Measurements from ENCODE around the gene ALPK1. TPM values are rescaled to one million over a fixed set of nuclear protein-coding genes. Genes with fewer than 3 reads are reported as not detected.

The ALPK1 gene
- total and polyA plus RNA-seq, 2 of the 4 experiments (the other 2 are of a cell fraction) = 3.3 to 7.9 TPM

- no peak overlapping the region for H4K8ac ChIP-seq (ENCODE audit: low read depth in 2 of 2, low read length in 2 of 2)
- H2BK120ac ChIP-seq (ENCODE audit: low read depth, low read length) = no peak overlapping the region
- dilution Hi-C loops (cut with HindIII; ENCODE audit: low sequenced_read_pairs, unreplicated experiment) (no loop called here), intact Hi-C loops (cut with micrococcal nuclease) (no loop called here), in situ Hi-C loops (cut with MboI; ENCODE audit: low sequenced_read_pairs) (no loop called here)
- H2BK5ac ChIP-seq (ENCODE audit: low read depth, low read length, poor library complexity, severe bottlenecking) = no peak overlapping the region
- peaks cover 9% of the 10 kb centered on the region; the same call in 1 of the 2 replicates for H3K9me1 ChIP-seq (ENCODE audit: insufficient read depth, low read length)
- no peak overlapping the region for H3K4me3 ChIP-seq (ENCODE audit: insufficient read depth, low read depth, low read length)
- H3K9me3 ChIP-seq (ENCODE audit: control insufficient read depth, insufficient read depth, low read length) = peaks cover 4% of the 10 kb centered on the region; the same call in 1 of the 2 replicates
- DNase-seq (no peak), ATAC-seq (ENCODE audit: low read depth) (no peak)
- no peaks in the 10 kb centered on the region for H4K20me1 ChIP-seq (ENCODE audit: insufficient read depth, low read length)
- 60% methylated on average over 1 of the region's 4 CpGs; no CpG with 5 or more reads in 1 of the 2 experiments for WGBS, 2 experiments (ENCODE audit: extremely low coverage in 2 of 2, insufficient read length in 1 of 2)
- no peak overlapping the region for H3K23ac ChIP-seq (ENCODE audit: low read depth, low read length)
- no peak overlapping the region for H3K4ac ChIP-seq (ENCODE audit: low read depth, low read length)
- H2AK5ac ChIP-seq (ENCODE audit: low read depth, low read length) = no peak overlapping the region
- H3K27me3 ChIP-seq (ENCODE audit: control insufficient read depth, insufficient read depth, low read length) = no peaks in the 10 kb centered on the region
- H3K79me1 ChIP-seq (ENCODE audit: low read depth in 1 of 2, low read length in 2 of 2) = peaks cover 19 to 23% of the 10 kb centered on the region in 2 experiments
- BruUV-seq (replicated peaks) = no TSS peak
- no peak overlapping the region for H2AFZ ChIP-seq (replicated peaks; ENCODE audit: low read length, poor library complexity)
- no peak overlapping the region for H2BK15ac ChIP-seq (ENCODE audit: low read depth, low read length)
- no peak overlapping the region for H3K27ac ChIP-seq (ENCODE audit: insufficient read depth, low read length)
- no peak overlapping the region for H3K18ac ChIP-seq (ENCODE audit: low read depth, low read length)
- no peak overlapping the region for H4K91ac ChIP-seq (ENCODE audit: insufficient read depth, low read depth, low read length)
- POLR2A ChIA-PET (ENCODE audit: unreplicated experiment) = no interaction called here
- CTCF ChIA-PET = no interaction called here
- H3K36me3 ChIP-seq (ENCODE audit: control insufficient read depth, insufficient read depth, low read length) = peaks cover 3% of the 10 kb centered on the region
- no peak overlapping the region for H3K56ac ChIP-seq (ENCODE audit: extremely low read depth, insufficient read depth, low read length)
- no peak overlapping the region for H2BK20ac ChIP-seq (ENCODE audit: low read depth, low read length)
- no peak overlapping the region for H4K5ac ChIP-seq (ENCODE audit: low read depth, low read length)
- H2AK9ac ChIP-seq (replicated peaks; ENCODE audit: low read depth, low read length, poor library complexity) = no peak overlapping the region
- no peak overlapping the region for H3K4me2 ChIP-seq (ENCODE audit: low read depth, low read length)
- H3K4me1 ChIP-seq (ENCODE audit: control insufficient read depth, insufficient read depth, low read length) = peaks cover 8% of the 10 kb centered on the region
- no peak overlapping the region for H3K9ac ChIP-seq (ENCODE audit: low read depth, low read length)
- no peak overlapping the region for H3K14ac ChIP-seq (replicated peaks; ENCODE audit: low read depth, low read length)
- TF ChIP-seq RCOR1 (IDR thresholded peaks at IDR 0.05; ENCODE audit: insufficient replicate concordance, low read length) = no peak
- TF ChIP-seq USF2 (IDR thresholded peaks at IDR 0.05; ENCODE audit: low read depth, low read length) = no peak
- no peak for TF ChIP-seq CHD1 (IDR thresholded peaks at IDR 0.05; ENCODE audit: low read depth, low read length)
Observed at GRCh38 chr4:112274959-112275358, 22.2 kb upstream of the ALPK1 start.
